Endothelial cell of umbilical vein (primary cell): ENCODE results near the gene MYBPC1.

Source experiments
- CTCF ChIP-seq, 2 donors: IDR thresholded peaks; 1 replicate in 1 of 2; 2 replicates in 1 of 2; pipeline ENCODE4 v1.5.1; 2011; ENCODE audit warnings: low read length in 2 of 2, mild to moderate bottlenecking in 2 of 2, moderate library complexity in 2 of 2, control low read depth in 1 of 2, inconsistent platforms in 1 of 2, low read depth in 1 of 2; ENCODE audit not compliant: insufficient read depth in 1 of 2; ENCODE audit errors: extremely low read depth in 1 of 2
- JUN ChIP-seq: IDR thresholded peaks from 2 replicates; pipeline ENCODE4 v1.6.1; 2011; ENCODE audit warnings: borderline replicate concordance, low read depth; ENCODE audit not compliant: insufficient read length, insufficient read depth
- POLR2A ChIP-seq: IDR thresholded peaks from 2 replicates; pipeline ENCODE4 v1.6.1; 2012; ENCODE audit warnings: low read depth, mild to moderate bottlenecking, control low read depth, low read length
- POLR2AphosphoS5 ChIP-seq: IDR thresholded peaks from 2 replicates; pipeline ENCODE4 v1.6.1; 2012; ENCODE audit warnings: low read depth, mild to moderate bottlenecking, control low read depth, low read length, moderate library complexity; ENCODE audit not compliant: insufficient read depth
- TF ChIP-seq, protein P1 (sequence below): IDR thresholded peaks from 2 replicates; pipeline ENCODE4 v1.6.1; 2011; ENCODE audit not compliant: insufficient read depth, insufficient read length

DNA sequence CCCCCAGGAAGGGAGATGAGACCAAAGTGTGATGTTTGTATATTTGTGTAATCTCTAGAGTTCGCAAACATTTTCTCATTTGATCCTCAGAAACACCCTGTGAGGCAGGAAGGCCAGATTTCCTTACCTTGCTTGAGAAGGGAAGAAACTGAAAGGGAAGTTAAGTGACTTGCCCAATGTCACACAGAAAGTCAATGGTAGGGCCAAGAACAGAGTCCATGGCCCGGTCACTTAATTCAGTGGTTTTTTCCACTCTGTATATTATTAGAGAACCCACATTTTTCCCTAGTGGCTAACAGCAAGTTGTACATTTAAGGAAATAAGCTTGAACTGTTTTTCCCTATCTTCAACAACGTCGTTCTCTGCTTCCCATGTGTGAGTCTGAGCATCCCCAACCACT is 77.1 kb downstream of the MYBPC1 start:
- no peak for TF ChIP-seq POLR2A
- TF ChIP-seq CTCF (IDR thresholded peaks at IDR 0.05; ENCODE audit: extremely low read depth in 1 of 2, insufficient read depth in 1 of 2, low read depth in 1 of 2, low read length in 2 of 2): no peak
- no peak for TF ChIP-seq POLR2AphosphoS5
- TF ChIP-seq JUN: no peak
- TF ChIP-seq, protein P1, sequence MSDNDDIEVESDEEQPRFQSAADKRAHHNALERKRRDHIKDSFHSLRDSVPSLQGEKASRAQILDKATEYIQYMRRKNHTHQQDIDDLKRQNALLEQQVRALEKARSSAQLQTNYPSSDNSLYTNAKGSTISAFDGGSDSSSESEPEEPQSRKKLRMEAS: no peak
